Mucosa of stomach (tissue), 1 donor: ENCODE measurements around the gene ZNF397.

Experiments
- H3K27me3 ChIP-seq: one replicate; pipeline ENCODE4 v1.7.0; 2013; ENCODE audit warnings: mild to moderate bottlenecking, low read length; ENCODE audit not compliant: control insufficient read depth, insufficient read depth
- H3K36me3 ChIP-seq: one replicate; pipeline ENCODE4 v1.7.0; 2013; ENCODE audit warnings: low read length; ENCODE audit not compliant: control insufficient read depth, insufficient read depth
- H3K4me1 ChIP-seq: one replicate; pipeline ENCODE4 v1.7.0; 2013; ENCODE audit warnings: mild to moderate bottlenecking, low read length; ENCODE audit not compliant: control insufficient read depth, insufficient read depth
- H3K4me3 ChIP-seq: one replicate; pipeline ENCODE4 v1.7.0; 2013; ENCODE audit warnings: low read length
- H3K9ac ChIP-seq: one replicate; pipeline ENCODE4 v1.7.0; 2013; ENCODE audit warnings: mild to moderate bottlenecking, low read length, moderate library complexity
- H3K9me3 ChIP-seq: one replicate; pipeline ENCODE4 v1.7.0; 2013; ENCODE audit warnings: mild to moderate bottlenecking, low read length, moderate library complexity; ENCODE audit not compliant: control insufficient read depth
- donor health status: Pancreatic carcinoma.

The ZNF397 gene

GRCh38 chr18:35282353-35282752 lies 41.5 kb downstream of the ZNF397 start:
- H3K27me3 ChIP-seq: no peaks in the 10 kb centered on the region
- H3K36me3 ChIP-seq: no peaks in the 10 kb centered on the region
- no peaks in the 10 kb centered on the region for H3K9me3 ChIP-seq
- no peak overlapping the region for H3K9ac ChIP-seq
- H3K4me1 ChIP-seq: no peaks in the 10 kb centered on the region
- H3K4me3 ChIP-seq: no peak overlapping the region

GRCh38 chr18:35283923-35284794 lies 43.3 kb downstream of the ZNF397 start:
- no peaks in the 10 kb centered on the region for H3K36me3 ChIP-seq
- no peaks in the 10 kb centered on the region for H3K9me3 ChIP-seq
- H3K27me3 ChIP-seq: no peaks in the 10 kb centered on the region
- no peak overlapping the region for H3K9ac ChIP-seq
- H3K4me3 ChIP-seq: no peak overlapping the region
- H3K4me1 ChIP-seq: no peaks in the 10 kb centered on the region

DNA sequence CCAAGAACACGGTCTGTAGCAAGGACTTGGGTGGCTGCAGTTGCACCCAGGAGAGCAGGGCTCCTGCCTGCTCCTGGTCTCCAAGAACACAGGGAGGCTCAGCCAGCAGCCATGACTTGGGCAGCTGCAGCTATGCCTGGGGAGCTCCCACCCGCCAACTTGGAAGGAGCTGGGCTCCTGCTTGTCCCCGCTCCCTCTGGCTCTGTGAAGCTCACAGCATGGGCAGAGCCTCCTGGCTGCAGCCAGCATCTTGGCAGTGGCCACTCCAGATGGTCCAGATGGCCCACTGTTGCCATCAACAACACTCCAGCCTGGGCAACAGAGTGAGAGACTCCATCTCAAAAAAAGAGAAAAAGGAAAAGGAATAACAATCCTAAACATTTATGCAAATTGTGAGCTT lies 44.0 kb downstream of the ZNF397 start:
- Histone ChIP-seq H3K36me3 (no peaks in the 10 kb centered on the region), H3K4me3 (no peak overlapping the region), H3K4me1 (no peaks in the 10 kb centered on the region), H3K27me3 (no peaks in the 10 kb centered on the region), H3K9ac (no peak overlapping the region), H3K9me3 (no peaks in the 10 kb centered on the region)

DNA sequence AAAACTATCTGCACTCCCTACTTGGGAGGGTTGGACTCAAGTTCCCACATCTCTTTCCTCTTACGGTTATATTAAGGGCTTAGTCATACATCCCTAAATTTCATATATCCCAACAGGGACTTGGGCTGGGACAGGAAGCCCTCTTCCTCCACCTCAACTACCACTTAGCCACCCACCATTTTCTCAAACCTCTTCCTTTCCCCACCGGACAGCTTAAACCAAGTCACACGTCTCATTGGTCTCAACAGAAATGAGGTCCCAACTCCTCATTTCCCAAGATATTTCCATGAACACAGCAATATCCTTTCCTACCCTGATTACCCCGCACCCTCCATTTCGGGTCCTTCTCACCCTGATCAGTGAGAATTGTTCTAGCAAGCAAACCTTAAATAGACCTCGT lies 48.5 kb downstream of the ZNF397 start:
- Histone ChIP-seq H3K9me3 (no peaks in the 10 kb centered on the region), H3K4me1 (peaks cover 7% of the 10 kb centered on the region), H3K36me3 (no peaks in the 10 kb centered on the region), H3K4me3 (peak overlapping the region; percentile 54), H3K27me3 (no peaks in the 10 kb centered on the region), H3K9ac (peak overlapping the region; percentile 74)

- H3K9ac ChIP-seq: peak overlapping the region; percentile 74
- no peaks in the 10 kb centered on the region for H3K36me3 ChIP-seq
- H3K4me3 ChIP-seq: peak overlapping the region; percentile 54
- peaks cover 7% of the 10 kb centered on the region for H3K4me1 ChIP-seq
- H3K27me3 ChIP-seq: no peaks in the 10 kb centered on the region
- H3K9me3 ChIP-seq: no peaks in the 10 kb centered on the region
Observed at GRCh38 chr18:35289727-35290093, 48.9 kb downstream of the ZNF397 start.

- Histone ChIP-seq H3K4me1 (peaks cover 7% of the 10 kb centered on the region), H3K9me3 (no peaks in the 10 kb centered on the region), H3K9ac (peak within 1 kb of the TSS; percentile 74), H3K27me3 (no peaks in the 10 kb centered on the region), H3K4me3 (peak within 1 kb of the TSS; percentile 54), H3K36me3 (no peaks in the 10 kb centered on the region)
Observed at GRCh38 chr18:35290094-35290735, 49.4 kb downstream of the ZNF397 start, which contains the start of gene ZSCAN30. Gene ZSCAN30, minus strand, starts transcription at chr18:35290229. Its CDS starts 25,877 bp downstream, at chr18:35264352.

GRCh38 chr18:35291166-35291565 lies 50.3 kb downstream of the ZNF397 start:
- H3K9ac ChIP-seq: peak overlapping the region; percentile 17
- no peak overlapping the region for H3K4me3 ChIP-seq
- no peaks in the 10 kb centered on the region for H3K9me3 ChIP-seq

DNA sequence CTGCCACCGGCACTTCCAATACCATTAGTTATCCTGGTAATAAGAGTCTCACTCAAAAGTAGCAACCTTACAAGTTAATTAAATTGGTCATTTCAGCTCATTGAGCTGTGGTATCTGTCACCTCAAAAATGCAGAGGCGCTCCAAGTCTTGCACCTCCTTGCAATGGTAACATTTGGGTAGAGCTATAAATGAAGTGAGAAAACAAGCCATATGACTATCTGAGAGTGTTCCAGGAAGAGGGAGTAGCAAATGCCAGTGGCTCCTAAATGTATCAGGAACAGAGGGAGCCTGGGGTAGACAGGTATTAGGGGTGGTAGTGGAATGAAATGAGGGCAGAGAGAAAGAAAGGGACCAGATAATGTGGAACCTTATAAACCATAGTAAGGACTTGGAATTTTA lies 55.2 kb downstream of the ZNF397 start:
- H3K36me3 ChIP-seq: no peaks in the 10 kb centered on the region
- no peaks in the 10 kb centered on the region for H3K9me3 ChIP-seq
- no peaks in the 10 kb centered on the region for H3K27me3 ChIP-seq
- H3K4me3 ChIP-seq: no peak overlapping the region
- H3K4me1 ChIP-seq: peaks cover 2% of the 10 kb centered on the region
- H3K9ac ChIP-seq: no peak overlapping the region

More at GRCh38 chr18:35291166-35291565, 50.3 kb downstream of the ZNF397 start:
- no peaks in the 10 kb centered on the region for H3K27me3 ChIP-seq
- no peaks in the 10 kb centered on the region for H3K36me3 ChIP-seq
- H3K4me1 ChIP-seq: peaks cover 7% of the 10 kb centered on the region

- Histone ChIP-seq H3K9me3 (peaks cover 29% of the 10 kb centered on the region), H3K4me3 (no peak overlapping the region), H3K4me1 (no peaks in the 10 kb centered on the region), H3K27me3 (no peaks in the 10 kb centered on the region), H3K36me3 (no peaks in the 10 kb centered on the region), H3K9ac (no peak overlapping the region)
Observed at GRCh38 chr18:35303610-35304009, 62.8 kb downstream of the ZNF397 start.

DNA sequence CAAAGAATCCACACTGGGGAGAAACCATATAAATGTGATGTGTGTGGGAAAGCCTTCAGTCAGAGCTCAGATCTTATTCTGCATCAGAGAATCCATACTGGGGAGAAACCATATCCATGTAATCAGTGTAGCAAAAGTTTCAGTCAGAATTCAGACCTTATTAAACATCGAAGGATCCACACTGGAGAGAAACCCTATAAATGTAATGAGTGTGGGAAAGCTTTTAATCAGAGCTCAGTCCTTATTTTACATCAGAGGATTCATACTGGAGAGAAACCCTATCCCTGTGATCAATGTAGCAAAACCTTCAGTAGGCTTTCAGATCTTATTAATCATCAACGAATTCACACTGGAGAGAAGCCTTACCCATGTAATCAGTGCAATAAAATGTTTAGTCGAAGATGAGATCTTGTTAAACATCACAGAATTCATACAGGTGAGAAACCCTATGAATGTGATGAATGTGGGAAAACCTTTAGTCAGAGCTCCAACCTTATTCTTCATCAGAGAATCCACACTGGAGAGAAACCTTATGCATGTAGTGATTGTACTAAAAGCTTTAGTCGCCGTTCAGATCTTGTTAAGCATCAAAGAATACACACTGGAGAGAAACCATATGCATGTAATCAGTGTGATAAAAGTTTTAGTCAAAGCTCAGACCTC lies 65.9 kb downstream of the ZNF397 start:
- H3K36me3 ChIP-seq: no peaks in the 10 kb centered on the region
- H3K9me3 ChIP-seq: peaks cover 29% of the 10 kb centered on the region
- no peak overlapping the region for H3K4me3 ChIP-seq
- no peaks in the 10 kb centered on the region for H3K27me3 ChIP-seq
- no peak overlapping the region for H3K9ac ChIP-seq
- no peaks in the 10 kb centered on the region for H3K4me1 ChIP-seq
